ENCODE measurements around the gene ZP4. TPM values are rescaled to one million over a fixed set of nuclear protein-coding genes. Genes with fewer than 3 reads are reported as not detected.

ZP4 gene
- total and polyA plus RNA-seq, 2 of the 13 experiments (the other 11 are each of a cell fraction or from before 2014, with no cell fraction given) = not detected

DNA sequence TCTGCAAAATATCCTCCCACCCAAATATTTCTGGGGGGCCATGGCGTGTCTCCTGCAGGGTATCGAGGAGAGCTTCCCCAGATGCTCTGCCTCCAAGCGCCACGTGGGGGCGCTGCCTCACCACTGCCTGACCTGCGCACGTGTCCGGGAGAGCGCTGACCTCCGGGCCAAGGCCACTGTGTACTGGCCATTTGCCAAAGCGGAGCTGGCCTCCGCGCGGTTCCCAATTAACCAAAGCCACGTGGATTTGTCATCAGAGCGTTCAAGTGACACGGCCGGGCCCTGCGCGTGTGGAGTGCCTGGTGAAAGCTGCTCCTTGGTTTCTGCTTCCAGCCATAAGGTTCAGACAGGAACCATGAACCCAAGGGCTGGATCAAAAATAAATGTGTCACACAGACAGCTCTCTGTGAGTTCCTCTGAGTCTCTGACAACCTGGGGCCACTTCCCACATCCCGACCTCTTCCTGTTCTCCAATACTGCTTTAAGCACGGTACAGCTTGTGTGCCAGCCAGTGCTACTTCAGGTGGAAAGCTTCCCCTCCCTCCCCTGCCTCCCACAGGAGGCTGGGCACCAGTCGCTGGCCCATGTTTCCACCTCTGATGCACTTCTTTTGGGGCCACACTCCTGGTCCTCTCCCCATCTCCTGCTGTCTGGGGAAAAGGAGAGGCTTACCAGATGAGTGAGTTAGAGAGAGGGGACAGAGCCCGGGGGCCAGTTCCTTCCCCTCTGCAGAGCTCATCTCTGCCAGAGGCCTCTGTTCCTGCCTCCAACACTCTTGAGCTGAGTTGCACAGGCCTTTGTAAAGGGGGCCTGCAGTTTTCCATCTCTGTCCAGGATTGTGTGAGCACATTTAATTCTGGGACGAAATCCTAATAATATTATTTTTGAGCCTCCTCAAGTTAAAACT, 26.1 kb downstream of the ZP4 start (continued):
- TF ChIP-seq STAT6 (CRISPR knock-in tag; IDR thresholded peaks at IDR 0.05; ENCODE audit: borderline replicate concordance) = no peak
- no peak for TF ChIP-seq ZNF30 (CRISPR knock-in tag; IDR thresholded peaks at IDR 0.05)
- TF ChIP-seq SRF (IDR thresholded peaks at IDR 0.05; ENCODE audit: low read depth, low read length) = no peak
- TF ChIP-seq MAZ (IDR thresholded peaks at IDR 0.05; ENCODE audit: borderline replicate concordance, low read depth, low read length) = no peak
- TF ChIP-seq MAZ (CRISPR knock-in tag; IDR thresholded peaks at IDR 0.05; ENCODE audit: low read depth) = peak; percentile 51; the same call in 1 of the 2 replicates
- no peak for TF ChIP-seq PHB2 (IDR thresholded peaks at IDR 0.05; ENCODE audit: partially characterized antibody)
- TF ChIP-seq ZIK1 (CRISPR knock-in tag; IDR thresholded peaks at IDR 0.05; ENCODE audit: borderline replicate concordance, low read depth) = peak; percentile 51; the same call in 1 of the 2 replicates
- TF ChIP-seq, protein P1, sequence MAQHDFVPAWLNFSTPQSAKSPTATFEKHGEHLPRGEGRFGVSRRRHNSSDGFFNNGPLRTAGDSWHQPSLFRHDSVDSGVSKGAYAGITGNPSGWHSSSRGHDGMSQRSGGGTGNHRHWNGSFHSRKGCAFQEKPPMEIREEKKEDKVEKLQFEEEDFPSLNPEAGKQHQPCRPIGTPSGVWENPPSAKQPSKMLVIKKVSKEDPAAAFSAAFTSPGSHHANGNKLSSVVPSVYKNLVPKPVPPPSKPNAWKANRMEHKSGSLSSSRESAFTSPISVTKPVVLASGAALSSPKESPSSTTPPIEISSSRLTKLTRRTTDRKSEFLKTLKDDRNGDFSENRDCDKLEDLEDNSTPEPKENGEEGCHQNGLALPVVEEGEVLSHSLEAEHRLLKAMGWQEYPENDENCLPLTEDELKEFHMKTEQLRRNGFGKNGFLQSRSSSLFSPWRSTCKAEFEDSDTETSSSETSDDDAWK (CRISPR knock-in tag; IDR thresholded peaks at IDR 0.05) = no peak
- no peak for TF ChIP-seq POLR2AphosphoS2 (IDR thresholded peaks at IDR 0.05; ENCODE audit: low read depth, low read length)
- peak; percentile 70; the same call in 1 of the 2 replicates for TF ChIP-seq TBX2 (CRISPR knock-in tag; IDR thresholded peaks at IDR 0.05; ENCODE audit: borderline replicate concordance)
- TF ChIP-seq HNRNPLL (IDR thresholded peaks at IDR 0.05; ENCODE audit: low read depth, low read length, poor library complexity, severe bottlenecking) = peak; percentile 46
- TF ChIP-seq EZH2 (conservative IDR thresholded peaks at IDR 0.05; ENCODE audit: low read depth, low read length) = no peak
- peak; percentile 90 for TF ChIP-seq RNF2 (conservative IDR thresholded peaks at IDR 0.05; ENCODE audit: low read depth)
- no peak for TF ChIP-seq ZNF589 (CRISPR knock-in tag; conservative IDR thresholded peaks at IDR 0.05)
- TF ChIP-seq ZNF709 (CRISPR knock-in tag; IDR thresholded peaks at IDR 0.05) = no peak
- peak; percentile 75; the same call in 1 of the 2 replicates for TF ChIP-seq TGIF2 (CRISPR knock-in tag; IDR thresholded peaks at IDR 0.05)
- no peak for TF ChIP-seq ZNF234 (CRISPR knock-in tag; conservative IDR thresholded peaks at IDR 0.05)
- no peak for TF ChIP-seq ZNF557 (CRISPR knock-in tag; IDR thresholded peaks at IDR 0.05)
- no peak for TF ChIP-seq MLLT10 (CRISPR knock-in tag; IDR thresholded peaks at IDR 0.05)
- TF ChIP-seq ZC3H13 (CRISPR knock-in tag; IDR thresholded peaks at IDR 0.05) = no peak
- TF ChIP-seq LRRFIP1 (CRISPR knock-in tag; conservative IDR thresholded peaks at IDR 0.05) = no peak
- TF ChIP-seq ZNF337 (CRISPR knock-in tag; IDR thresholded peaks at IDR 0.05; ENCODE audit: borderline replicate concordance, low read depth) = no peak
- no peak for TF ChIP-seq ASH2L (IDR thresholded peaks at IDR 0.05; ENCODE audit: insufficient read length, low read depth, low read length)
- no peak for TF ChIP-seq ZFP36 (IDR thresholded peaks at IDR 0.05; ENCODE audit: borderline replicate concordance, low read depth, low read length, partially characterized antibody)

Data from HepG2 (cell line).